ENCODE results near the gene MIOS. TPM values are rescaled to one million over a fixed set of nuclear protein-coding genes. Genes with fewer than 3 reads are reported as not detected.

The MIOS gene
- total RNA-seq, 6 donors from 2014 or later, result 14.0 to 47.6 (median 27.7) TPM

DNA sequence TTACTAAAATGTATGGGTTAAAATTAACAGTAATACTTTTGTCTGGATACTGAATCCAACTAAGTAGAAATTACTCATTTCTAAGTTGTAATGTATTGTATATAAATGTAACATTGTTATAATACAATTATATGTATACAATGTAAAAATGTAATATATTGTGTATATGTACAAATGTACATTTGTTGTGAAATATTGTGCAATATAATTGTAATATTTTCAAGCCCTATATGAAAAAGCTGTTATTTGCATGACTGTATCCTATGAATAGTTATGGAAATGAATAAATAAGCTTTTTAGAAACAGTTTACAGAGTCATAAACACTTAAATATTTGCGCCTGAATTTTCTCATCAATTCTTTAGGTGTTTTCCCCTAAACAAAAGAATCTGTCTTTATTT, 53.6 kb downstream of the MIOS start:
- 88 to 93% methylated on average over 1 of the region's 1 CpG for WGBS, 2 donors
- Histone ChIP-seq H3K4me3 (no peak overlapping the region), H3K27me3 (no peaks in the 10 kb centered on the region), H3K36me3 (no peaks in the 10 kb centered on the region), H3K9me3 (no peaks in the 10 kb centered on the region), H3K4me1 (no peaks in the 10 kb centered on the region), H3K27ac (no peak overlapping the region)
- no peak for DNase-seq
- ATAC-seq (ENCODE audit: low FRiP score in 2 of 2), result no peak
- TF ChIP-seq EP300 (IDR thresholded peaks at IDR 0.05) (no peak), POLR2A (IDR thresholded peaks at IDR 0.05) (no peak), POLR2AphosphoS5 (IDR thresholded peaks at IDR 0.05) (no peak)
- TF ChIP-seq, protein P1, sequence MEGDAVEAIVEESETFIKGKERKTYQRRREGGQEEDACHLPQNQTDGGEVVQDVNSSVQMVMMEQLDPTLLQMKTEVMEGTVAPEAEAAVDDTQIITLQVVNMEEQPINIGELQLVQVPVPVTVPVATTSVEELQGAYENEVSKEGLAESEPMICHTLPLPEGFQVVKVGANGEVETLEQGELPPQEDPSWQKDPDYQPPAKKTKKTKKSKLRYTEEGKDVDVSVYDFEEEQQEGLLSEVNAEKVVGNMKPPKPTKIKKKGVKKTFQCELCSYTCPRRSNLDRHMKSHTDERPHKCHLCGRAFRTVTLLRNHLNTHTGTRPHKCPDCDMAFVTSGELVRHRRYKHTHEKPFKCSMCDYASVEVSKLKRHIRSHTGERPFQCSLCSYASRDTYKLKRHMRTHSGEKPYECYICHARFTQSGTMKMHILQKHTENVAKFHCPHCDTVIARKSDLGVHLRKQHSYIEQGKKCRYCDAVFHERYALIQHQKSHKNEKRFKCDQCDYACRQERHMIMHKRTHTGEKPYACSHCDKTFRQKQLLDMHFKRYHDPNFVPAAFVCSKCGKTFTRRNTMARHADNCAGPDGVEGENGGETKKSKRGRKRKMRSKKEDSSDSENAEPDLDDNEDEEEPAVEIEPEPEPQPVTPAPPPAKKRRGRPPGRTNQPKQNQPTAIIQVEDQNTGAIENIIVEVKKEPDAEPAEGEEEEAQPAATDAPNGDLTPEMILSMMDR (IDR thresholded peaks at IDR 0.05), result no peak

DNA sequence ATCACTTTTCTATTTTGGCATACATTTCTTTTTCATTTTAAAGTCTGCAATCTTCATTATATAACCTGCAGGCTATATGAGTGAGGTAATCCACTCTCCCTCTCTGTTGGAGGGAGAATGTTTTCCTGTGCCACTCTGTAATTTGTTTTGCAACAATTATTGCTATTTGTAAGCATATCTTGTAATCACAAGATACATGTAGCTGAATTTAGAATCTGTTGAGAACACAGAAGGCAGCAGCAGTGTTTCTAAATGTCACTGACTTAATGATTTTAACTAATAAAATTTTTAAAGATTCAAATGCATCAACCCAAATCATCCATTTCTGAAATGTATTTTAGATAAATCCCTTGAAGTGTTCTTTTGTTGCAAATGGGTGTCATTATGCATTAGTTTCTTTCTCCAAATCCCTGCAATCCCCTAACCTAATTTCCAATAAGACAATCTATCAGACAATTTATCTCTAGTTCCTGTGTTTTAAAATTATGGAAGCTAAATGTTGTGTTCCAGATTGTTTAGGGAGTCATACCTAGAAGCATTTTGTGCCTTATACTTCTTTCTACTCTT, 54.0 kb downstream of the MIOS start:
- ATAC-seq (ENCODE audit: low FRiP score in 2 of 2) (no peak), DNase-seq (no peak)
- H3K9me3 ChIP-seq, result no peaks in the 10 kb centered on the region
- no peak for TF ChIP-seq POLR2A (IDR thresholded peaks at IDR 0.05)
- TF ChIP-seq POLR2AphosphoS5 (IDR thresholded peaks at IDR 0.05), result no peak
- no peak for TF ChIP-seq EP300 (IDR thresholded peaks at IDR 0.05)
- TF ChIP-seq, protein P1 (IDR thresholded peaks at IDR 0.05), result no peak
- H3K36me3 ChIP-seq, result no peaks in the 10 kb centered on the region
- no peaks in the 10 kb centered on the region for H3K4me1 ChIP-seq
- no peak overlapping the region for H3K27ac ChIP-seq
- no peak overlapping the region for H3K4me3 ChIP-seq
- H3K27me3 ChIP-seq, result no peaks in the 10 kb centered on the region

DNA sequence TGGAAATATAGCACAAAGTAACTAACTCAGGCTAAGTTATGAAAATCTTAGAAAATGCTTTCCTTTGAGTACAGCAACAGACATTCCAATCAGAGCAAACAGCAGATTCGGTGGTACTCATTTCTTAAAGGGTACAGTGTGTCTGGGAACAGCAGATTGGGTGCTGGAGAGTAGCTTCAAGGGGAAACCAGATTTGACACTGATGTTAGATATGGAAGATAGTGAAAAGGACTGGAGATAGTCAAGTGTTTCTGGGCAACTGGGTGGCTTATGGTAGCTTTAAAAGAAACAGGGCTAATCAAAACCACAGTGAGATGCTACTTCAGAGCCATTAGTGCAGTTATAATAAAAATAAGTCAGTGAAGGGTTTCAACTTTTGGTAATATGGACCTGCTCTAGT, 61.8 kb downstream of the MIOS start:
- 82 to 88% methylated on average over 1 of the region's 1 CpG for WGBS, 2 donors
- H3K27ac ChIP-seq, result no peak overlapping the region
- TF ChIP-seq, protein P1 (IDR thresholded peaks at IDR 0.05), result no peak
- TF ChIP-seq POLR2A (IDR thresholded peaks at IDR 0.05), result no peak
- TF ChIP-seq POLR2AphosphoS5 (IDR thresholded peaks at IDR 0.05), result no peak
- TF ChIP-seq EP300 (IDR thresholded peaks at IDR 0.05), result no peak
- no peaks in the 10 kb centered on the region for H3K27me3 ChIP-seq
- DNase-seq (no peak), ATAC-seq (ENCODE audit: low FRiP score in 2 of 2) (no peak)
- no peaks in the 10 kb centered on the region for H3K4me1 ChIP-seq
- no peaks in the 10 kb centered on the region for H3K9me3 ChIP-seq
- H3K36me3 ChIP-seq, result no peaks in the 10 kb centered on the region
- H3K4me3 ChIP-seq, result no peak overlapping the region

DNA sequence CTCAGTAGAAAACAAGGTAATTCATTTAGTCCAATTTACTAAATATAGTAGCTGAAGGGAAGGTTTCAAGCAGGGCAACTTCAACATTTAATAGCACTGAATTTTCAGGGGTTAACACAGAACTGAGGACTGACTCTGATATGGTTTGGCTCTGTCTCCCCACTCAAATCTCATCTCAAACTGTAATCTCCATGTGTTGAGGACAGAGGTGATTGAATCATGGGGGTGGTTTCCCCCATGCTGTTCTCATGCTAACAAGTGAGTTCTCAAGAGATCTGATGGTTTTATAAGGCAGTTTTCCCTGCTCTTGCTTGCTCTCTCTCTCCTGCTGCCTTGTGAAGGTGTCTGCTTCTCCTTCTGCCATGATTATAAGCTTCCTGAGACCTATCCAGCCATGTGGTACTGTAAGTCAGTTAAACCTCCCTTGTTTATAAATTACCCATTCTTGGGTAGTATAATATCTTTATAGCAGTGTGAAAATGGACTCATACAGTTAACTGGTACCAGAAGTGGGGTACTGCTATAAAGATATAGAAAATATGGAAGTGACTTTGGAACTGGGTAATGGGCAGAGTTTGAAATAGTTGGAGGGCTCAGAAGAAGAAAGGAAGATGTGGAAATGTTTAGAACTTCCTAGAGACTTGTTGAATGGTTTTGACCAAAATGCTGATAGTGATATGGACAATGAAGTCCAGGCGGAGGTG, 64.1 kb downstream of the MIOS start:
- no peak overlapping the region for H3K4me3 ChIP-seq
- H3K4me1 ChIP-seq, result no peaks in the 10 kb centered on the region
- no peaks in the 10 kb centered on the region for H3K27me3 ChIP-seq
- TF ChIP-seq, protein P1 (IDR thresholded peaks at IDR 0.05), result no peak
- TF ChIP-seq EP300 (IDR thresholded peaks at IDR 0.05) (no peak), POLR2AphosphoS5 (IDR thresholded peaks at IDR 0.05) (no peak), POLR2A (IDR thresholded peaks at IDR 0.05) (no peak)
- H3K9me3 ChIP-seq, result no peaks in the 10 kb centered on the region
- DNase-seq (no peak), ATAC-seq (ENCODE audit: low FRiP score in 2 of 2) (no peak)
- WGBS, 2 donors, result 100% methylated on average over 1 of the region's 1 CpG
- peaks cover 0 to 4% (median 0%) of the 10 kb centered on the region in 4 donors for H3K36me3 ChIP-seq
- H3K27ac ChIP-seq, result no peak overlapping the region

DNA sequence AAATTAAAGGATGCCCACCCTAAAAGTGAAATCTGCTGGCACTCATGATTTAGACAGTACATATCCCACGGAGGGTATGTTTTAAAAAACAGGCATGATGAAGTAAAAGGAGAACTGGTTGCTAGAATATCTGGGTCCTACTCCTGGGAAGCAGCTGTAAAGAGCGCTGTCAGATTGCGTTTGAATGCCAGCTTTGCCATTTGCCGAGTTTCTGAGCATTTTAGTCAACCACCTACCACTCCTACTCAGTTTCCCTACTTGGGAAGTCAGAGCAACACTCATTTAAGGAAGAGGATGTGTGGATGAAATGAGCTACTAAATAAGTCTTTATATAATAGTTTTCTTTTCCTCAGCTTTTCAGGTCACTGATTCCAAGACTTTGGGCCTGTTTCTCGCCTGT, 72.7 kb downstream of the MIOS start:
- peak overlapping the region; percentile 68 to 98 (median 87) for H3K27ac ChIP-seq
- H3K9me3 ChIP-seq, result no peaks in the 10 kb centered on the region
- peaks cover 0 to 19% (median 0%) of the 10 kb centered on the region in 4 donors for H3K36me3 ChIP-seq
- ATAC-seq (ENCODE audit: low FRiP score in 2 of 2) (no peak), DNase-seq (no peak)
- H3K27me3 ChIP-seq, result no peaks in the 10 kb centered on the region
- WGBS, 2 donors, result 25 to 27% methylated on average over 5 of the region's 5 CpGs
- TF ChIP-seq, protein P1 (IDR thresholded peaks at IDR 0.05), result no peak
- no peak for TF ChIP-seq EP300 (IDR thresholded peaks at IDR 0.05)
- TF ChIP-seq POLR2AphosphoS5 (IDR thresholded peaks at IDR 0.05), result no peak
- TF ChIP-seq POLR2A (IDR thresholded peaks at IDR 0.05), result no peak
- H3K4me3 ChIP-seq, result peak overlapping the region; percentile 69 to 92 (median 81)
- peaks cover 8 to 21% (median 16%) of the 10 kb centered on the region in 4 donors for H3K4me1 ChIP-seq

Measured in upper lobe of left lung (tissue), 6 donors.